Endodermal cell (in vitro differentiated cells): ENCODE measurements around the gene TEC. TPM values are rescaled to one million over a fixed set of nuclear protein-coding genes. Genes with fewer than 3 reads are reported as not detected.

ENCODE experiments used
- DNase-seq: peaks from one replicate; pipeline ENCODE4 v3.0.0-alpha.2; 2017
- H3K27ac ChIP-seq: 2 replicates; pipeline ENCODE4 v1.5.1; 2013; ENCODE audit warnings: mild to moderate bottlenecking, low read depth, low read length, moderate library complexity
- H3K27me3 ChIP-seq: 2 replicates; pipeline ENCODE4 v1.6.1; 2013; ENCODE audit warnings: mild to moderate bottlenecking, low read length, moderate library complexity; ENCODE audit not compliant: insufficient read depth, control insufficient read depth, poor library complexity, severe bottlenecking
- H3K36me3 ChIP-seq: 2 replicates; pipeline ENCODE4 v1.7.0; 2013; ENCODE audit warnings: mild to moderate bottlenecking, low read length, moderate library complexity; ENCODE audit not compliant: control insufficient read depth, insufficient read depth
- H3K4me1 ChIP-seq: one replicate; pipeline ENCODE4 v1.7.0; 2013; ENCODE audit warnings: low read length; ENCODE audit not compliant: control insufficient read depth, insufficient read depth
- H3K4me3 ChIP-seq: 2 replicates; pipeline ENCODE4 v1.5.1; 2013; ENCODE audit warnings: mild to moderate bottlenecking, low read length, moderate library complexity
- H3K9ac ChIP-seq: 2 replicates; pipeline ENCODE4 v1.6.1; 2013; ENCODE audit warnings: mild to moderate bottlenecking, low read length, moderate library complexity; ENCODE audit not compliant: poor library complexity, severe bottlenecking; ENCODE audit errors: extremely low read depth
- H3K9me3 ChIP-seq: 2 replicates; pipeline ENCODE4 v1.6.1; 2013; ENCODE audit warnings: mild to moderate bottlenecking, low read length, moderate library complexity; ENCODE audit not compliant: control insufficient read depth
- H3K27ac Mint-ChIP-seq: 2 replicates; pipeline ENCODE4 v1.8.0; 2020; ENCODE audit warnings: mixed read lengths
- H3K27me3 Mint-ChIP-seq: 2 replicates; pipeline ENCODE4 v1.8.0; 2021; ENCODE audit warnings: mild to moderate bottlenecking, mixed read lengths; ENCODE audit not compliant: insufficient read depth
- H3K36me3 Mint-ChIP-seq: 2 replicates; pipeline ENCODE4 v1.8.0; 2020; ENCODE audit warnings: low read depth, mixed read lengths
- H3K4me1 Mint-ChIP-seq: 2 replicates; pipeline ENCODE4 v1.8.0; 2020; ENCODE audit warnings: mixed read lengths
- H3K4me3 Mint-ChIP-seq: 2 replicates; pipeline ENCODE4 v1.8.0; 2020; ENCODE audit warnings: mild to moderate bottlenecking, moderate library complexity, mixed read lengths
- H3K9me3 Mint-ChIP-seq: 2 replicates; pipeline ENCODE4 v1.8.0; 2020; ENCODE audit warnings: mild to moderate bottlenecking, mixed read lengths
- WGBS, 2 experiments: methylation state at CpG; one replicate each; pipeline versions ENCODE4 v1.1.5 to v1.1.7; 2013; ENCODE audit warnings: missing lambda C conversion rate in 2 of 2, mixed read lengths in 1 of 2; ENCODE audit not compliant: insufficient coverage in 1 of 2, insufficient read length in 1 of 2; 5-methylcytosine and 5-hydroxymethylcytosine counted together
- total RNA-seq, 2 donors: library from RNA; stranded (reverse); fragmentation: NEBNext Ultra II Directional in 1 of 2; extraction: Animal tissue kit (Norgen Biotek cat#: 25700) in 1 of 2; gene quantifications; 2 replicates in 1 of 2; 3 replicates in 1 of 2; pipeline ENCODE4 v1.2.1, GENCODE V29; 2021
- TF ChIP-seq, protein P1 (sequence below): fragments of 200-600 bp; sonication (generic); conservative IDR thresholded peaks from 2 replicates; pipeline ENCODE4 v1.5.0; 2021; ENCODE audit warnings: antibody characterized with exemption, mild to moderate bottlenecking

TEC gene
- total RNA-seq, 2 donors from 2014 or later: 3.8 to 5.4 TPM

DNA sequence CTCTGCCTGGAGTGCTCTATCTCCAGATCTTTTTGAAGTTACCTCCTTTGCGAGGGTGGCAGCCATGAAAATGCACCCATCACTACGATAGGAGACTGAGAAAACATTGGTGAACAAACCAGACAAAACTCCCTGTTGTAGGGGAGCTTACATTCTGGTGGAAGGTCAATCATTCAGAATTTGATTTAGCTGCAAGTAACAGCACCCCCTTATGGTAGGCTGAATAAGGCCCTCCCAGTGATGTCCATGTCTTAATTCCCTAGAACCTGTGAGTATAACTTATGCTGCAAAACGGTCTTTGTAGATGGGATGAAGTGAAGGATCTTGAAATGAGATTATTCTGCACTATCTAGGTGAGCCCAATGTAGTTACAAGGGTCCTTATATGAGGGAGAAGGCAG, 5.6 kb upstream of the TEC start:
- no peak overlapping the region for H3K4me3 ChIP-seq
- Mint-ChIP-seq H3K36me3 (peaks cover 4% of the 10 kb centered on the region), H3K27ac (no peak overlapping the region), H3K9me3 (peaks cover 23% of the 10 kb centered on the region), H3K4me1 (no peaks in the 10 kb centered on the region), H3K4me3 (no peak overlapping the region), H3K27me3 (peaks cover 3% of the 10 kb centered on the region)
- H3K9ac ChIP-seq: no peak overlapping the region
- whole genome bisulfite sequencing, 2 experiments: 13 to 77% methylated on average over 1 to 3 of the region's 3 CpGs
- peak; percentile 54 for DNase-seq
- no peaks in the 10 kb centered on the region for H3K36me3 ChIP-seq
- H3K27me3 ChIP-seq: no peaks in the 10 kb centered on the region
- no peaks in the 10 kb centered on the region for H3K4me1 ChIP-seq
- no peak overlapping the region for H3K27ac ChIP-seq
- TF ChIP-seq, protein P1, sequence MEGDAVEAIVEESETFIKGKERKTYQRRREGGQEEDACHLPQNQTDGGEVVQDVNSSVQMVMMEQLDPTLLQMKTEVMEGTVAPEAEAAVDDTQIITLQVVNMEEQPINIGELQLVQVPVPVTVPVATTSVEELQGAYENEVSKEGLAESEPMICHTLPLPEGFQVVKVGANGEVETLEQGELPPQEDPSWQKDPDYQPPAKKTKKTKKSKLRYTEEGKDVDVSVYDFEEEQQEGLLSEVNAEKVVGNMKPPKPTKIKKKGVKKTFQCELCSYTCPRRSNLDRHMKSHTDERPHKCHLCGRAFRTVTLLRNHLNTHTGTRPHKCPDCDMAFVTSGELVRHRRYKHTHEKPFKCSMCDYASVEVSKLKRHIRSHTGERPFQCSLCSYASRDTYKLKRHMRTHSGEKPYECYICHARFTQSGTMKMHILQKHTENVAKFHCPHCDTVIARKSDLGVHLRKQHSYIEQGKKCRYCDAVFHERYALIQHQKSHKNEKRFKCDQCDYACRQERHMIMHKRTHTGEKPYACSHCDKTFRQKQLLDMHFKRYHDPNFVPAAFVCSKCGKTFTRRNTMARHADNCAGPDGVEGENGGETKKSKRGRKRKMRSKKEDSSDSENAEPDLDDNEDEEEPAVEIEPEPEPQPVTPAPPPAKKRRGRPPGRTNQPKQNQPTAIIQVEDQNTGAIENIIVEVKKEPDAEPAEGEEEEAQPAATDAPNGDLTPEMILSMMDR: peak; percentile 80
- peaks cover 3% of the 10 kb centered on the region for H3K9me3 ChIP-seq

DNA sequence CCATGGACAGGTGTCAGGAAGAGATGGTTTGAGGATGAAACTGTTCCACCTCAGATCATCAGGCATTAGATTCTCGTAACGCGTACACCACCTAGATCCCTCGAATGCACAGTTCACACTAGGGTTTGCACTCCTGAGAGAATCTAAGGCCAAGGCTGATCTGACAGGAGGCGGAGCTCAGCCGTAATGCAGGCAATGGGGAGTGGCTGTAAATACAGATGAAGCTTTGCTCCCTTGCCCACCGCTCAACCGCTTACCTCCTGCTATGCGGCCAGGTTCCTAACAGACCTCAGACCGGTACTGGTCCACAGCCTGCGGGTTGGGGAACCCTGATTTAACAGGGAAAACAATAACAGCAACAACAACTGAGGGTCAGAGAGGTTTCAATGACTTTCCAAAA, 2.0 kb upstream of the TEC start:
- no peak overlapping the region for H3K27ac Mint-ChIP-seq
- H3K4me3 ChIP-seq: no peak overlapping the region
- 90 to 94% methylated on average over 11 of the region's 11 CpGs for WGBS, 2 experiments
- H3K36me3 ChIP-seq: no peaks in the 10 kb centered on the region
- no peaks in the 10 kb centered on the region for H3K9me3 ChIP-seq
- DNase-seq: no peak
- no peak overlapping the region for H3K9ac ChIP-seq
- no peaks in the 10 kb centered on the region for H3K4me1 ChIP-seq
- H3K27me3 ChIP-seq: no peaks in the 10 kb centered on the region
- H3K4me3 Mint-ChIP-seq: no peak overlapping the region
- no peaks in the 10 kb centered on the region for H3K27me3 Mint-ChIP-seq
- peaks cover 10% of the 10 kb centered on the region for H3K9me3 Mint-ChIP-seq
- H3K4me1 Mint-ChIP-seq: peaks cover 5% of the 10 kb centered on the region
- no peak overlapping the region for H3K27ac ChIP-seq
- TF ChIP-seq, protein P1: no peak
- H3K36me3 Mint-ChIP-seq: no peaks in the 10 kb centered on the region

- no peaks in the 10 kb centered on the region for H3K27me3 Mint-ChIP-seq
- Histone ChIP-seq H3K36me3 (peaks cover 3% of the 10 kb centered on the region), H3K9ac (no peak overlapping the region), H3K4me1 (no peaks in the 10 kb centered on the region), H3K27me3 (no peaks in the 10 kb centered on the region), H3K27ac (no peak overlapping the region), H3K4me3 (no peak overlapping the region), H3K9me3 (no peaks in the 10 kb centered on the region)
- peaks cover 10% of the 10 kb centered on the region for H3K9me3 Mint-ChIP-seq
- TF ChIP-seq, protein P1: no peak
- DNase-seq: no peak
- H3K27ac Mint-ChIP-seq: no peak overlapping the region
- H3K36me3 Mint-ChIP-seq: peaks cover 2% of the 10 kb centered on the region
- H3K4me1 Mint-ChIP-seq: peaks cover 5% of the 10 kb centered on the region
- no peak overlapping the region for H3K4me3 Mint-ChIP-seq
- WGBS, 2 experiments: 89% methylated on average over 5 to 6 of the region's 6 CpGs
These were observed 1.4 kb upstream of the TEC start for GRCh38 chr4:48270951-48271473.
